HG02884 (cell line): Measurements from ENCODE around the gene CIT.

Experiments
- ATAC-seq: cut with Tn5 transposase; IDR thresholded peaks from one replicate; pipeline ENCODE4 v1.9.1; 2021; ENCODE audit warnings: mild to moderate bottlenecking, moderate library complexity; ENCODE audit not compliant: unreplicated experiment

The CIT gene

DNA sequence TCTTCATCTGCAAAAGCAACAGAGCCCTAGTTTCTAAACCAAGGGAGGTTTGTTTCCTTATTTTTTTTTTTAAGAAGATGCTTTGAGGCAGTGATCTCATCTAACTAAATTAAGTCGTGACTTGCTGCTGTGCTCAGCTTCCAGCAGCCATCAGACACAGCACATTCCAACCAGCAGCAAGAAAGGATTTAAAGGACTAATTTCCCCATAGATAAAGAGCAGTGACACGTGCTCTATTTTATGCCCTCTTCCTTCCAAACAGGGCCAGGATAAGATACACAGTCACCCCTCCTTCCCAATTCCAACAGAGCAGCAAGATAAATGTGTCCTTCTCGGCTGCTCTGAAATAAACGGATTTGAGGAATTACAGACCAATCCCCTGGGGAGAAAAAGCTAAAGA is 127.5 kb downstream of the CIT start:
- no peak for ATAC-seq

DNA sequence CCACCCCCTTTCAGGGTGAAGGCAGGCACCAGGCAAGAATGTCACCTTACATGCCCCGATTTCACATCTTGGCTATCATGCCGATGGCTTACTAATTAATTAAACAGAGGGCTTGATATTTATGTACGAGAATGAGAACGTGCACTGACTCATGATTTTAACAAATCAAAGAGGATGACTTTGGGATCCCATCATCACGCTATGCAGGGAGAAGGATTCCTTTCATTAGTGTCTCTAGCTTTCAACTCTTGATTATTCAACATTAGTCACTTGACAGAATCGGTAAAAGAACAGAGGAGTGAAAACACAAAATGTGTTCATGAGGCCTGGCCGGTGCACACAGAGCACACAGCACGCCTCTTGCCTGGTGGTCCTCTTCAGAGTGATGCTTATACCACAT is 128.6 kb downstream of the CIT start:
- no peak for ATAC-seq

DNA sequence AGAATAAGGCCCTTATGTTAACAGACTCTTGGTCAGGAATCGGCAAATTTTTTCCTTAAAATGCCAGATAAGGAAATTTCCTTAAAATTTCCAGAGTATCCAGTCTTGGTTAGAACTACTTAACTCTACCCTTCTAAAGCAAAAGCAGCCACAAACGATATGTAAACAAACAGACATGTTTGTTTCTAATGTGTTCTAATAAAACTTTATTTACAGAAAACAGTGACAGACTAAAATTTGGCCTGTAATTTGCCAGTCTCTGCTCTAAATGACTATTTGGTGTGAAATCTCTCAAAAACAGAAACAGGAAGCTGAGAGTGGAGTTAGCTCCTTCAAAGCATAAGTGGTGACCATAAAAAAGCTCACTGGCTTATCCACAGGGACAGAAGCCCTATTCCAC is 131.0 kb downstream of the CIT start:
- no peak for ATAC-seq

DNA sequence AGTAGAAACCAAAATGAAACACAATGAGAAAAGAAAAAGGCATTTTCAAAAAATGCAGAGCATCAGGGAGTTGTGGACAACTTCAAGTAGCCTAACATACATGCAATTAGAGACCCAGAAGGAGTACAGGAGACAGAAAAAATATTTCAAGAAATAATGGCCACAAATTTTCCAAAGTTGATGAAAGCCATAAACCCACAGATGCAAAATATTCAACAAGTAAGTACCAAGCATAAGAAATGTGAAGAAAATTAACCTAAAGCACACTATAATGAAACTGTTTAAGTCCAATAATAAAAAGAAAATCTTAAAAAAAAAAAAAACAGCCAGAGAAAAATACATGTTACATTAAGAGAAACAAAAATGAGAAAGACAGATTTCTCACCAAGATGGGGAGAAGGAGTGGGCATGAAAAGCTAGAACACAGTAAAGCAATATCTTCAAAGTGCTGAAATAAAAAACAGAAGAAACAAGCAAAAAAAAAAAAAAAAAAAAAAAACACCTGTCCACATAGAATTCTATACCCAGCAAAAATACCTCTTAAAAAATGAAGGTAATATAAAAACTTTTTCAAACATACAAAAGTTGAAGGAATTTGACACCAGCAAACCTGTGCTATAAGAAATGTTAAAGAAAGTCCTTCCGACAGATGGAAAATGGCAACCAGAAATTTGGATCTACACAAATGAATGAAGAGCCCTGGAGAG is 132.1 kb downstream of the CIT start:
- no peak for ATAC-seq

DNA sequence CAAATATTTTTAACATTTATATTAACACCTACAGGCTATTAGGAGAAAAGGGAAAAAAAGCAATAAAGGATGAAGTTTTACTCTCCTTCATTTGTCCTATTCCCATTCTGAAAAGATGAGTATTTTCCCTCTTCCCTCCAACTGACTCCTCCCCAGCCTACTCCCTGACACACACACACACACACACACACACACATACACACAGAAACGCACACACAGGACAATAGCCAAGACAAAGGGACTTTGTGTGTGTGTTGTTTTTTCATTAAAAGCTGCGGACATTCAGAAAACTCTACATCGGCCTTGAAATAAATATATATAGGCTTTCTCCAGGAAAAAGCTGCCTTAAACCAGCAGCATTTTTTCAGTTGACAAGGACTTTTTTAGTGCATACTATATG is 134.4 kb downstream of the CIT start:
- no peak for ATAC-seq

DNA sequence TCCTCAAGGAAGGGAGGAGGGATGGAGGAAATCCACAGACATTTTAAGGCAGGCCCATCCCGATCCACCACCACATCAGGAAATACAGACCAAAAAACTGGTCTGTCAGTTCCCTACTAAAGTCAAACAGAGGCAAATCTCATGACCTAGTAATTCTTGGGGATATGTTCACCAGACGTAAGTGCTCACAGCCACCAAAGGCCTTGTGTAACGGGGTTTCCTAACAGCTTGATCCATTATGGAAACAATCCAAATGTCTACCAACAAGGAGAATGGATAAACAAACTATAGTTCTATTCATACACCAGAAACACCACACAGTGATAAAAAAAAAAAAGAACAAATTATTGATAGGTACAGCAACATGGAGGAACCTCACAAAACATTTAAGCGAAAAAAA is 136.3 kb downstream of the CIT start:
- ATAC-seq = no peak

DNA sequence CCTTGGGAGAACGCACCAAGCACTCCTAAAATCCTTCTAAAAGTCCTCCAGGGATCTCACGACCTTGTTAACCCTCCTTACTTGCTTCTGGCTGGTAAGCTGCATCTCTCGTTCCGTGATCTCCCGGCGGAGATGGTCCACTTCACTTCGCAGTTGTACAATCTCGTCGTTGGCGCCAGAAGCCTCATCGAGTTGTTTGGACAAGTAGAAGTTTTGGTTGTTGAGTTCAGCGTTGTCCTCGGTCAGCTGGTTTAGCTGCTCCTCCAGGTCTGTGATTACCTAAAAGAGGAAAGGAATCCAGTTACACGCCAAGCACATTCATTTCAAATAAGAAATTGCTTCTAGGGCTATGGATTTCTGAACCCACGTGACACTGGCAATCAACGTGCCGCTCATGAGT is 142.0 kb downstream of the CIT start:
- ATAC-seq = no peak

DNA sequence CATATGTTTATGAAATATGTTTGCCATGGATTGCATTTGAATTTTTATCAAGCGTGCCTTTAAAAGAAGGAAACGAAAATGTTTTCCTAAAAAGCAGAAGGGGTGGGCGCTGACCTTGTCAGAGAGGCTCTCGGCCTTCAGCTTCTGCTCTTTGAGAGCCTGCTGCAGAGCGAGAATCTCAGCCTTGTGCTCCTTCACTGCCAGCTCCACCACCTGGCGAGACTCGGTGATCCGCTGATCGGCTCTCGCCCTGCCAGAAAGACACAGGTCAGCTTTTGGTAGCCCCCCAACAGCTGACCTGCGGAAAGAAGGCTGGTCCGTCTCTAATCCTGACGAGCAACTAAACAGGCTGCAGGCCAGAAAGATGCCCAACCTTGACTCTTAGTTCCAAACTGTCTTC is 146.7 kb downstream of the CIT start:
- ATAC-seq = no peak

DNA sequence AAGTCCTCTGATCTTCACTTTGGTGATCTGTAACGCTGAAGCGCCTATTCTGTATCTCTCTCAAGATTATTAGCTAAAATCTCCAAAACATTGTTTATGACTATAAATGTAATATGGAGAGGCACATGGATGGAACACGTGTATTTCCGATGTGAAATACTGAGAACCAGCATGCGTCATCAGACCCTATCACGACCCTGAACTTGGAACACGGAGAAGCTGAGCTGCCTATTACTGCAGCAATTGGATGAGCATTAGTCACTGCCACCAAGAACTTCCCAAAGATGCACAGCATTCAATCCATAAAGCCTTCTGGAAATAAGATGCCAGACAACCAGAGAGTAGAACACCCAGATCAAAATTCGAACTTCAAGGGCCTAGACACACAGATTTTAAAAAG is 147.2 kb downstream of the CIT start:
- ATAC-seq = no peak

DNA sequence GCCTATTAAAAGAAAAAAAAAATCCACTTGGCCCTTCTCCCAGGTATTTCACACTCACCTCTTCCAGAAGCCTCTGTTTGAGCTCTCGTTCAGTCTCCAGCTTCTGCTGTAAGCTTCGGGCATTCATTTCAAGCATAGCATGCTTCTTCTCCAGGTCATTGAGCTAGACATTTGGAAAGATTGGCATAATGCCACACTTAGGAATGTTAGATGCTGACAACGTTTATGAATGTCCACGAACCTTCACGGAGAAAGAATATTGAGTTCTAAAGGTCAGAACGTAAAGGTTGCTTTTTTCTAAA is 148.7 kb downstream of the CIT start:
- ATAC-seq = no peak

DNA sequence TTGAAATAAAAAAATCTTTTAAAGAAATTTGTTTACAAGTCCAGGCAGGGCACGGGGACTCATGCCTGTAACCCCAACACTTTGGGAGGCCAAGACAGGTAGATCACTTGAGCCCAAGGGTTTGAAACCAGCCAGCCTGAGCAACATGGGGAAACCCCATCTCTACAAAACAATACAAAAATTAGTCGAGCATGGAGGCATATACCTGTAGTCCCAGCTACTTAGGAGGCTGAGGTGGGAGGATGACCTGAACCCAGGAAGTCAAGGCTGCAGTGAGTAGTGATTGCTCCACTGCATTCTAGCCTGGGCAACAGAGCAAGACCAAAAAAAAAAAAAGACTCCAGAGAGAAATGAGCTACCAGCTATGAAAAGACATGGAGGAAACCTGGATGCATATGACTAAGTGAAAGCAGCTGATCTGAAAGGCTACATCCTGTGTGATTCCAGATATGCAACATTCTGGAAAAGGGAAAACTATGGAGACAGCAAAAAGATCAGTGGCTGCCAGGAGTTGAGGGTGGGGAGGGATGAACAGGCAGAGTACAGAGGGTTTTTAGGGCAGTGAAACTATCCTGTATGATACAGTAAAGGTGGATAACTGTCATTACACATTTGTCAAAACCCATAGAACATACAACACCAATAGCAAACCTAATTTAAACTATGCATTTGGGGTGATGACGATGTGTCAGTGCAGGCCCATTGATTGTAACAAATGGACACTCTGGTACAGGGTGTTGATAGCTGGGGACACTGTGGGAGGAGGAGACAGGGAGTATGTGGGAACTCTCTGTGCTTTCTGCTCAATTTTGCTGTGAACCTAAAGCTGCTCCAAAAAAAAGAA is 149.3 kb downstream of the CIT start:
- ATAC-seq = no peak

DNA sequence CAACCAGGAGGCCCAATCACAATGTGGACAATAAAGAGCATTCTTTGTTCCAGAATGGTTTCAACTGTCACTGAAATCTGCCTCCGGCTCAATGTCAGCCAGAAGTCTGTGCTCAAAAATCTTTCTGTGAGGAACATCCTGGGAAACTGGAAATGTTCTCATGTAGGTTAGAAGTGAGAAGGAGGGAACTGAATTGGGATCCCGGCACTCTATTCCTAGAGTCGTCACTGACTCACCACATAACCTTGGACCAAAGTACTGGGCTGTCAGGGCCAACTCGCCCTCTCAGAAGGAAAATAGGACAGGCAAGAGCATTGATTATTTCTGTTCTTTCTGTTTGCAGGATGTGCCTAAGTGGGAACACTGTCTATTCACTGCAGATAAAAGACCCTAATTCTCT is 151.6 kb downstream of the CIT start:
- ATAC-seq = no peak

DNA sequence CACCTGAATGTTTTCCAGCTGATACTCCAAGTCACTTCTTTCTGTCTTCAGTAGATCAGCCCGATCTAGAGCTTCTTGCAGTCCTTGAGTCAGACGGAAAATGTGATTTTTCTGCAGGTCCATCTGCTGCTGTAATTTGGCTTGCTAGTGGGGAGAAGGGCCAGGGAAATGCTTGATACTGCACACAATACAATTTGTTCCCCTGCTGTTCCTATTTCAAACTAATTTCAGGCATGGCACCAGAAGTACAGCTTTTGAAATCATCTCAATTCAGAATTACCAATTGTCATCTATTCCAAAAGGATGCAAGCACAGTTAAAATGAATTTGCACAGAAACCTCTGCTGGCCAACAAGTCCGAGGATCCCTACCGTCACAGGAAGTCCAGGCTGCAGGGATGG is 155.8 kb downstream of the CIT start:
- no peak for ATAC-seq

DNA sequence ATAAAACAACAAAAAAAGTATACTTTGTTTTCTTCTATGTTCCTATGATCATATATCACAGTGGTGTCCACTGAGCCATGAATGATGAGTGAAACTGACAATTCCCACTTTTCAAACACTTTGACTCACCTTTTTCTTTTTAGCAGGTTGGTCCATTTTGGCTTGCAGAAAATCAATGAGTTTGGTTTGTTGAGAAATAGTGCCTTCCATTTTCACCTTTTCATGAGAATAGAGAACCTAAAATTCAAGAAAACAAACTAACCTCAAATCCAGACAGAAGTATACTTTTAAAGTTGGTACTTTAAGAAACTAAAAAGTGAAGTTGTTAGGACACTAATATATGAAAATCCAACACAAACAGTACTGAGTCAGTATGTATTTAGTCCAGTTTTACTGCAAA is 156.8 kb downstream of the CIT start:
- ATAC-seq = no peak

DNA sequence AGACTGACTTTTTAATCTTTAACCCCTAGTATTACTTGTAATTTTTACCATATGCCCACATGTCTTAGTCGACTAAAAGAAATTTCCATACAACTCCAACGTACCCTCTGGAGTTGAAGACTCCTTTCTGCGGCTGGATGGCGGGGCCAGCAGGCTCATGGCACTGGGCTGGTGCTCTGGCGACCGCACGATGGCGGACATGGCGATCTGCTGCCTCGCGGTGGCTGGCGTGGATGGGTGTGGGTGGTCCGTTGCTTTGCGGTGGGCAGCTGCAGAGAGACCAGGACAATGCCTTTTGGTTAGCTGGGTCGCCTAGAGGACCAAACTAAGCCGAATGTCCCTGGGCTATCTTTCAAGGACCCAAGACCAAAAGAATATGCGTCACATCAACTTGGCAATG is 159.0 kb downstream of the CIT start:
- ATAC-seq = no peak

DNA sequence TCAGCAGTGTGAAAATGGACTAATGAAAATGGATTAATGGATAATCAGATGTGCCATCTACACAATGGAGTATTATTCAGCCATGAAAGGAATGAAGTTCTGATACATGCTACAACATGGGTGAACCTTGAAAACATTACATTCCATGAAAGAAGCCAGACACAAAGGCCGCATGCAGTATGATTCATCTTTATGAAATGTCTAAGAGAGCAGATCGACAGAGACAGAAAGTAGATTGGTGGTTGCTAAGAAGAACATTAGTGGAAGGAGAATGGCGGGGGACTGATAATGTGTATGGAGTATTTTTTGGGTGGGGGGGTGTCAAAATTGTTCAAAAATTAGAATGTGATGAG is 161.9 kb downstream of the CIT start:
- ATAC-seq = no peak

DNA sequence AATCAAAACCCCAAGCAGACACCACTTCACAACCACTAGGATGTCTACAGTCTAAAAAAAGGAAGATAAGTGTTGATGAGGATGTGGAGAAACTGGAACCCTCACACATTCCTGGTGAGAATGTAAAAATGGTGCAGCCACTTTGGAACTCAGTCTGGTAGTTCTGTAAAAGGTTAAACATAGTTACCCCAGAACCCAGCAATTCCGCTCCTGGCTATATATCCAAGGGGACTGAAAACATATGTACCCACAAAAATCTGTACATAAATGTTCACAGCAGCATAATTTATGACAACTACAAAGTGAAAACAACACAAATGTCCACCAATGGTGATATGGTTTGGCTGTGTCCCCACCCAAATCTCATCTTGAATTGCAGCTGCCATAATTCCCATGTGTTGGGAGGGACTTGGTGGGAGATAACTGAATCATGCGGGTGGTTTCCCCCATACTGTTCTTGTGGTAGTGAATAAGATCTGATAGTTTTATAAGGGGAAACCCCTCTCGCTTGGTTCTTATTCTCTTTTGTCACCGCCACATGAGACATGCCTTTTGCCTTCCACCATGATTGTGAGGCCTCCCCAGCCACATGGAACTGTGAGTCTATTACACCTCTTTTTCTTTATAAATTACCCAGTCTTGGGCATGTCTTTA is 162.4 kb downstream of the CIT start:
- ATAC-seq = no peak

DNA sequence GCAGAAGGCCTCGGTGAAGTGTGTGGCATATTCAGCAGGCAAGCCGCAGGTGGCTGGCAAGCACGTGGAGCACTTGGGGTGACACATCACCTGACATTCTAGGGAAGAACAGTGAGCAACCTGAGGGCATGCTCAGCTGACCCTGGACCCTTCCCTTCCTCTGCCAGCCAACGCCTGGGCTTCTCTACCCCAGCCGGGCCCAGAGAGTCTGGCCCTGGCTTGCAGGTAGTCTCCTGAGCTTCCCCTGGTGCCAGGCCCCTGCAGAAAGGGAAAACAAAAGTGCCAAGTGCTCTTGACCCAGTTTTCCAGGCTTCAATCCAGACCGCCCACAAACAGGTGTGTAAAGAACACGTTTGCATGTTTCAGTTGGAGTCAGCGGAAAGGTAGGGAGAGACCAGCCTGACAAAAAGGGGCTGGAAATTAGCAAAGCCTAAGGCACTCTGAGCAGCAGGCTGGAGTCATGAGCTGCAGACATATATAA is 163.5 kb downstream of the CIT start:
- ATAC-seq = no peak

DNA sequence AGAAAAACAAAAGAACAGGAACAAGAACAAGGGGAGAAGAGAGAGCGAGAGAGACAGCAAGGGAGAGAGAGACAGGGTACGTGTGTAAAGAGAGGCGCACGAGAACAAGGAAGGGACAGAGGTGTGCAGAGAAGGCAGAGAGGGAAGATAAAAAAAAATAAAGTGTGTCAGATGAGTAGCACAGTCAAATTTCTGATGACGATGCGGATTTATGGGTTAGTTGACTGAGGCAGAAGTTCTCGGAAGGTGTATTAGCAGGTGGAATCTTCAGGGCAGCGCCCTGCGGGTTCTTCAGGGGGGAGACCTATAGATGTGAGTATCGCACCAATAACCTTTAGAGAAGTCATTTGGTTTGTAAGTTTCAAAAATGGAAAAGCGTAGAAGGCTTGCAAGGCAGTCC is 164.4 kb downstream of the CIT start:
- no peak for ATAC-seq

DNA sequence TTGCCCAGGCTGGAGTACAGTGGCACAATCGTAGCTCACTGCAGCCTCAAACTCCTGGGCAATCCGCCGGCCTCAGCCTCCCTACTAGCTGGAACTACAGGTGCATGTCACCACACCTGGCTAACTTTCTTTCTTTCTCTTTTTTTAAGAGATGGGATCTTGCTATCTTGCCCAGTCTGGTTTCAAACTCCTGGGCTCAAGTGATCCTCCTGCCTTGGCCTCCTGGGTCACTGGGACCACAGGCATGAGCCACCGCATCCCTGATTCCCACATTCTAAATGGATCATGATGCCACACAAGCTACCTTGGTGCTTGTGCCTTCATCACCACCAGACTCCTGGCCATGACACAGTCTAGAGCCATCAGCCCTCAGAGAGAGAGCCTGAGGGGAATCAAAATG is 165.4 kb downstream of the CIT start:
- no peak for ATAC-seq

DNA sequence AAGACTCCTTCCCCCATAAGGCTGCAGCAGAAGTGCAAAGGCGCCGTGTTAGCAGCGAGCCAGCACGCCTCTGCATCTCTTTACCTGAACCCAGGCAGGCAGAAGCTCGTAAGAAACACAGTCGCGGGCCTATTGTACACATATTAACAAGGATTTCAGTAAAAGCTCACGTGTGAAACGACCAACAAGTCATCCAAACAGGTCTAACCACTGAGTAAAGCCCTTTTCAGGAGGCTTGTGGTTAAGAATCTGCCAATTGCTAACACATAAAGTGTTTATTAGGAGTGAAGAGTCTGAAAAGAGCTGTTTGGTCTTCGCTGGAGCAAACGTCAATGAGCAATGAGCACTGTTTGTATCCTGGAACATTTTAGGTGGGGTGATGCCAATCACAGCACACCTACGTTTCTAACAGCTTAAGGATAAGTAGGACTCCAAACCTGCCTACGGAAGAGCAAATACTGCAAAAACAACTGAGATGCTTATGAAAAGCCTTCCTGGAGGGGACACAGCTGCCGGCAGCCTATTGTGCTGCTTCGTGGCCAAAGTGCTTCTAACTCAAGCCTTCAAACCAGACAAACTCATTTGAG is 166.1 kb downstream of the CIT start:
- no peak for ATAC-seq
